H9 (cell line): Measurements from ENCODE around the gene DCXR. TPM values are rescaled to one million over a fixed set of nuclear protein-coding genes. Genes with fewer than 3 reads are reported as not detected.

Source experiments
- DNase-seq: peaks from one replicate; pipeline ENCODE4 v3.0.0-alpha.2; 2017
- H2AFZ ChIP-seq: one replicate; pipeline ENCODE4 v1.6.1; 2013; ENCODE audit warnings: mild to moderate bottlenecking, low read length, control low read depth, moderate library complexity
- H2AK5ac ChIP-seq: 2 replicates; pipeline ENCODE4 v1.6.1; 2013; ENCODE audit warnings: low read length, control low read depth, mixed read lengths; ENCODE audit not compliant: insufficient read length
- H2BK120ac ChIP-seq: one replicate; pipeline ENCODE4 v1.6.1; 2013; ENCODE audit warnings: low read depth, mild to moderate bottlenecking, low read length, control low read depth, inconsistent platforms; ENCODE audit not compliant: poor library complexity, severe bottlenecking
- H2BK12ac ChIP-seq: 2 replicates; pipeline ENCODE4 v1.6.1; 2013; ENCODE audit warnings: low read length, control low read depth, mixed read lengths, low read depth; ENCODE audit not compliant: insufficient read length
- H2BK15ac ChIP-seq: 2 replicates; pipeline ENCODE4 v1.6.1; 2013; ENCODE audit warnings: low read depth, low read length, control low read depth
- H2BK20ac ChIP-seq: one replicate; pipeline ENCODE4 v1.6.1; 2013; ENCODE audit warnings: low read depth, mild to moderate bottlenecking, low read length, control low read depth, inconsistent platforms; ENCODE audit not compliant: poor library complexity, severe bottlenecking
- H2BK5ac ChIP-seq: 2 replicates; pipeline ENCODE4 v1.6.1; 2013; ENCODE audit warnings: low read length, control low read depth, mixed read lengths; ENCODE audit not compliant: insufficient read length
- H3K14ac ChIP-seq: 2 replicates; pipeline ENCODE4 v1.6.1; 2013; ENCODE audit warnings: low read length, control low read depth; ENCODE audit not compliant: insufficient read depth
- H3K18ac ChIP-seq: 2 replicates; pipeline ENCODE4 v1.6.1; 2013; ENCODE audit warnings: low read depth, mild to moderate bottlenecking, mixed read lengths, low read length, control low read depth; ENCODE audit not compliant: insufficient read length
- H3K23ac ChIP-seq: 2 replicates; pipeline ENCODE4 v1.6.1; 2013; ENCODE audit warnings: low read length, control low read depth, mixed read lengths, low read depth; ENCODE audit not compliant: insufficient read length
- H3K23me2 ChIP-seq: 2 replicates; pipeline ENCODE4 v1.6.1; 2013; ENCODE audit warnings: low read depth, mild to moderate bottlenecking, mixed read lengths, low read length, control low read depth; ENCODE audit not compliant: insufficient read length, poor library complexity, severe bottlenecking
- H3K27ac ChIP-seq: 2 replicates; pipeline ENCODE4 v1.5.1; 2013; ENCODE audit warnings: low read length, control low read depth, mixed read lengths, low read depth; ENCODE audit not compliant: insufficient read length
- H3K27me3 ChIP-seq: 2 replicates; pipeline ENCODE4 v1.6.1; 2013; ENCODE audit warnings: low read length, control low read depth, inconsistent platforms; ENCODE audit not compliant: insufficient read depth
- H3K4ac ChIP-seq: 2 replicates; pipeline ENCODE4 v1.6.1; 2013; ENCODE audit warnings: low read depth, mild to moderate bottlenecking, control low read depth, inconsistent platforms, low read length, moderate library complexity
- H3K4me1 ChIP-seq: 2 replicates; pipeline ENCODE4 v1.6.1; 2013; ENCODE audit warnings: low read length, control low read depth, inconsistent platforms; ENCODE audit not compliant: insufficient read depth
- H3K4me2 ChIP-seq: 2 replicates; pipeline ENCODE4 v1.6.1; 2013; ENCODE audit warnings: low read length, control low read depth, mixed read lengths; ENCODE audit not compliant: insufficient read length, insufficient read depth
- H3K56ac ChIP-seq: 2 replicates; pipeline ENCODE4 v1.6.1; 2013; ENCODE audit warnings: low read depth, mild to moderate bottlenecking, mixed read lengths, low read length, control low read depth; ENCODE audit not compliant: insufficient read length
- H3K79me1 ChIP-seq: 2 replicates; pipeline ENCODE4 v1.6.1; 2013; ENCODE audit warnings: low read depth, mild to moderate bottlenecking, moderate library complexity, low read length, control low read depth, inconsistent platforms; ENCODE audit not compliant: insufficient read depth, poor library complexity, severe bottlenecking
- H3K79me2 ChIP-seq: 2 replicates; pipeline ENCODE4 v1.6.1; 2013; ENCODE audit warnings: low read length, control low read depth, inconsistent platforms; ENCODE audit not compliant: insufficient read depth
- H3K9ac ChIP-seq: 2 replicates; pipeline ENCODE4 v1.6.1; 2013; ENCODE audit warnings: low read length, control low read depth, mixed read lengths; ENCODE audit not compliant: insufficient read length; ENCODE audit errors: extremely low read depth
- H3K9me3 ChIP-seq: one replicate; pipeline ENCODE4 v1.6.1; 2013; ENCODE audit warnings: low read depth, low read length, inconsistent platforms; ENCODE audit not compliant: control insufficient read depth
- H3T11ph ChIP-seq: one replicate; pipeline ENCODE4 v1.6.1; 2013; ENCODE audit warnings: mild to moderate bottlenecking, low read length, control low read depth, inconsistent platforms
- H4K20me1 ChIP-seq: one replicate; pipeline ENCODE4 v1.6.1; 2013; ENCODE audit not compliant: control insufficient read depth, insufficient read length, insufficient read depth
- H4K5ac ChIP-seq: 2 replicates; pipeline ENCODE4 v1.6.1; 2013; ENCODE audit warnings: low read depth, mild to moderate bottlenecking, mixed read lengths, low read length, control low read depth; ENCODE audit not compliant: insufficient read length
- H4K8ac ChIP-seq: replicated peaks from 2 replicates; pipeline ENCODE4 v1.6.1; 2013; ENCODE audit warnings: low read length, control low read depth, mixed read lengths, low read depth; ENCODE audit not compliant: insufficient read length
- H4K91ac ChIP-seq: 2 replicates; pipeline ENCODE4 v1.6.1; 2013; ENCODE audit warnings: low read depth, mild to moderate bottlenecking, moderate library complexity, mixed read lengths, low read length, control low read depth; ENCODE audit not compliant: insufficient read length
- H3K27ac Mint-ChIP-seq, 3 experiments: 2 replicates in 2 of 3; 3 replicates in 1 of 3; pipeline ENCODE4 v1.8.0; 2020 to 2021; ENCODE audit warnings: mixed read lengths in 3 of 3, mild to moderate bottlenecking in 1 of 3, moderate library complexity in 1 of 3
- H3K27me3 Mint-ChIP-seq: 2 replicates; pipeline ENCODE4 v1.8.0; 2021; ENCODE audit warnings: low read depth, mild to moderate bottlenecking, moderate library complexity, mixed read lengths
- H3K36me3 Mint-ChIP-seq, 3 experiments: 2 replicates in 2 of 3; 3 replicates in 1 of 3; pipeline ENCODE4 v1.8.0; 2020 to 2021; ENCODE audit warnings: low read depth in 3 of 3, mixed read lengths in 3 of 3; ENCODE audit not compliant: insufficient read depth in 1 of 3
- H3K4me1 Mint-ChIP-seq, 2 experiments: 2 replicates each; pipeline ENCODE4 v1.8.0; 2020; ENCODE audit warnings: mixed read lengths in 2 of 2
- H3K4me3 Mint-ChIP-seq, 2 experiments: 2 replicates in 1 of 2; 3 replicates in 1 of 2; pipeline ENCODE4 v1.8.0; 2020 to 2021; ENCODE audit warnings: mild to moderate bottlenecking in 2 of 2, mixed read lengths in 2 of 2, moderate library complexity in 1 of 2
- H3K9me3 Mint-ChIP-seq, 2 experiments: 2 replicates in 1 of 2; 3 replicates in 1 of 2; pipeline ENCODE4 v1.8.0; 2020; ENCODE audit warnings: mild to moderate bottlenecking in 2 of 2, mixed read lengths in 2 of 2, moderate library complexity in 1 of 2
- CTCF ChIP-seq: fragments of 200-600 bp; sonication (generic); conservative IDR thresholded peaks from 3 replicates; pipeline ENCODE4 v1.8.0; 2021; ENCODE audit warnings: antibody characterized with exemption, mild to moderate bottlenecking
- WGBS: extraction: QIAGEN DNeasy Blood & Tissue Kit; methylation state at CpG from one replicate; pipeline ENCODE4 v1.1.7; 2013; ENCODE audit warnings: missing lambda C conversion rate, low lambda C conversion rate, mixed read lengths; ENCODE audit not compliant: insufficient read length; ENCODE audit errors: extremely low coverage; 5-methylcytosine and 5-hydroxymethylcytosine counted together
- total RNA-seq: library from RNA; stranded (reverse); gene quantifications from 2 replicates; pipeline ENCODE4 v1.2.1, GENCODE V29; 2021

The DCXR gene
- total RNA-seq, 1 experiment from 2014 or later = 93.6 TPM

GRCh38 chr17:82048571-82048971 lies 11.1 kb upstream of the DCXR start:
- H2BK5ac ChIP-seq = no peak overlapping the region
- H3K79me1 ChIP-seq = peaks cover 2% of the 10 kb centered on the region
- no peaks in the 10 kb centered on the region for H4K20me1 ChIP-seq
- no peak overlapping the region for H2BK12ac ChIP-seq
- Mint-ChIP-seq H3K36me3 (peaks cover 6 to 25% (median 25%) of the 10 kb centered on the region in 3 experiments; a peak in 6 of 7 replicates), H3K9me3 (no peaks in the 10 kb centered on the region), H3K27me3 (no peaks in the 10 kb centered on the region; the same call in 1 of the 2 replicates), H3K4me1 (peaks cover 0 to 16% of the 10 kb centered on the region in 2 experiments; a peak in 2 of 4 replicates), H3K4me3 (no peak overlapping the region), H3K27ac (no peak overlapping the region)
- no peak for DNase-seq
- H3K4me1 ChIP-seq = no peaks in the 10 kb centered on the region; the same call in 1 of the 2 replicates
- H4K5ac ChIP-seq = no peak overlapping the region
- no peak overlapping the region for H2AK5ac ChIP-seq
- no peak overlapping the region for H3K14ac ChIP-seq
- no peak overlapping the region for H3K27ac ChIP-seq
- no peak overlapping the region for H3T11ph ChIP-seq
- H3K23me2 ChIP-seq = no peaks in the 10 kb centered on the region
- H3K56ac ChIP-seq = no peak overlapping the region
- H3K27me3 ChIP-seq = no peaks in the 10 kb centered on the region
- no peak overlapping the region for H3K23ac ChIP-seq
- no peaks in the 10 kb centered on the region for H3K9me3 ChIP-seq
- H2BK120ac ChIP-seq = no peak overlapping the region
- no CpG with 5 or more reads among the region's 20 CpGs for WGBS
- H3K18ac ChIP-seq = no peak overlapping the region
- no peak overlapping the region for H3K4me2 ChIP-seq
- no peak overlapping the region for H4K91ac ChIP-seq
- TF ChIP-seq CTCF = no peak
- no peak overlapping the region for H4K8ac ChIP-seq
- H2BK20ac ChIP-seq = no peak overlapping the region
- H2BK15ac ChIP-seq = no peak overlapping the region
- H3K79me2 ChIP-seq = no peaks in the 10 kb centered on the region
- H3K4ac ChIP-seq = no peak overlapping the region
- H2AFZ ChIP-seq = no peak overlapping the region
- no peak overlapping the region for H3K9ac ChIP-seq
